PC-9 (cell line): Measurements from ENCODE around the gene PRDX4. TPM values are rescaled to one million over a fixed set of nuclear protein-coding genes. Genes with fewer than 3 reads are reported as not detected.

ENCODE experiments used
- BruUV-seq: library from RNA; stranded (reverse); fragments of 400-500 nt; replicated peaks from 2 replicates; lab custom pipeline; 2021; lab: Mats Ljungman, UMichigan
- CTCF ChIA-PET: fragments of 300-600 bp; sonication (Branson Sonifier 250); formaldehyde crosslinking; loops from one replicate; lab custom pipeline; 2022; ENCODE audit warnings: antibody characterized with exemption; lab: Charles Lee
- POLR2A ChIA-PET: fragments of 300-600 bp; sonication (Branson Sonifier 250); formaldehyde crosslinking; loops from one replicate; lab custom pipeline; 2022; ENCODE audit warnings: antibody characterized with exemption; ENCODE audit not compliant: unreplicated experiment; lab: Charles Lee
- DNase-seq, 2 experiments: peaks; one replicate each; pipeline versions ENCODE4 v3.0.0 to v3.0.0-alpha.2; 2015 to 2022; ENCODE audit warnings: mixed read lengths in 1 of 2
- H2AFZ ChIP-seq: fragments of 200-600 bp; sonication (generic); 2 replicates; pipeline ENCODE4 v1.8.1; 2017; ENCODE audit warnings: antibody characterized with exemption
- H3F3A ChIP-seq: fragments of 200-600 bp; sonication (generic); 2 replicates; pipeline ENCODE4 v1.8.1; 2017; ENCODE audit warnings: antibody characterized with exemption, mild to moderate bottlenecking, low read depth; ENCODE audit not compliant: insufficient read depth
- H3K27ac ChIP-seq: fragments of 200-600 bp; sonication (generic); 2 replicates; pipeline ENCODE4 v1.6.1; 2016; ENCODE audit warnings: mixed run types
- H3K27me3 ChIP-seq: fragments of 200-600 bp; sonication (generic); 2 replicates; pipeline ENCODE4 v1.6.1; 2016; ENCODE audit warnings: low read depth, mixed run types; ENCODE audit not compliant: insufficient read depth
- H3K36me3 ChIP-seq: fragments of 200-600 bp; sonication (generic); 2 replicates; pipeline ENCODE4 v1.6.1; 2016; ENCODE audit warnings: low read depth, mixed run types
- H3K4me1 ChIP-seq: fragments of 200-600 bp; sonication (generic); replicated peaks from 2 replicates; pipeline ENCODE4 v1.6.1; 2016; ENCODE audit warnings: mixed run types; ENCODE audit not compliant: insufficient read depth
- H3K4me2 ChIP-seq: fragments of 200-600 bp; sonication (generic); 2 replicates; pipeline ENCODE4 v1.6.1; 2017; ENCODE audit warnings: mixed run types
- H3K4me3 ChIP-seq: fragments of 200-600 bp; sonication (generic); 2 replicates; pipeline ENCODE4 v1.6.1; 2016; ENCODE audit warnings: mixed run types
- H3K79me2 ChIP-seq: fragments of 200-600 bp; sonication (generic); 2 replicates; pipeline ENCODE4 v1.6.1; 2017; ENCODE audit warnings: low read depth, mixed run types
- H3K9me2 ChIP-seq: fragments of 200-600 bp; sonication (generic); 2 replicates; pipeline ENCODE4 v1.8.1; 2017; ENCODE audit warnings: mild to moderate bottlenecking; ENCODE audit not compliant: insufficient read depth
- H3K9me3 ChIP-seq: fragments of 200-600 bp; sonication (generic); 2 replicates; pipeline ENCODE4 v1.8.1; 2016; ENCODE audit warnings: low read depth; ENCODE audit not compliant: insufficient read depth
- H4K20me1 ChIP-seq: fragments of 200-600 bp; sonication (generic); 2 replicates; pipeline ENCODE4 v1.8.1; 2017; ENCODE audit not compliant: insufficient read depth
- EZH2 ChIP-seq: fragments of 200-600 bp; sonication (generic); IDR thresholded peaks from 2 replicates; pipeline ENCODE4 v1.8.0; 2017; ENCODE audit warnings: antibody characterized with exemption, low read depth
- intact Hi-C: fragments of 100-400 bp; cut with micrococcal nuclease; formaldehyde crosslinking; loops from one replicate; pipeline ENCODE4 v1.10.0; 2022; ENCODE audit not compliant: unreplicated experiment
- total RNA-seq: library from RNA; stranded (reverse); gene quantifications from 2 replicates; pipeline ENCODE4 v1.2.3, GENCODE V29; 2021
- TF ChIP-seq, protein P1 (sequence below): fragments of 200-600 bp; sonication (generic); conservative IDR thresholded peaks from 2 replicates; pipeline ENCODE4 v1.6.1; 2017; ENCODE audit warnings: mixed run types, antibody characterized with exemption, mild to moderate bottlenecking, moderate library complexity

PRDX4 gene
- total RNA-seq, 1 experiment from 2014 or later: 60.6 TPM

DNA sequence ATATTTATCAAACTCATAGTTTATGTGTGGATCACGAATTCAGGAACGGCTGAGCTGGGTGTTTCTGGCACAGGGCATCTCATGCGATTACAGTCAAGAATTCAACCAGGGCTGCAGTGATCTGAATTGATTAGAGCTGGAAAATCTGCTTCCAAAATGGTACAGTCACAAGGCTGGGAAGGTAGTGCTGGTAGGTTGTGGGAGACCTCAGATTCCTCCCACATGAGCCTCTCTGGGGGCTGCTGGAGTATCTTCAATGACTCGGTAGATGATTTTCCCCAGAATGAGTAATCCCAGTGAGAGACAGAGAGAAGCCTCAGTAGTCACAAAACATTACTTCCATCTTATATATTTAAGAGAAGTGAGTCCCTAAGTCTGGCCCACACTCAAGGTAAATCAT, 36.2 kb upstream of the PRDX4 start:
- no peaks in the 10 kb centered on the region for H3K27me3 ChIP-seq
- no peak overlapping the region for H3K4me3 ChIP-seq
- intact Hi-C loops: no loop called here
- ChIA-PET CTCF (no interaction called here), POLR2A (no interaction called here)
- H3K27ac ChIP-seq: no peak overlapping the region
- TF ChIP-seq EZH2: no peak
- TF ChIP-seq, protein P1, sequence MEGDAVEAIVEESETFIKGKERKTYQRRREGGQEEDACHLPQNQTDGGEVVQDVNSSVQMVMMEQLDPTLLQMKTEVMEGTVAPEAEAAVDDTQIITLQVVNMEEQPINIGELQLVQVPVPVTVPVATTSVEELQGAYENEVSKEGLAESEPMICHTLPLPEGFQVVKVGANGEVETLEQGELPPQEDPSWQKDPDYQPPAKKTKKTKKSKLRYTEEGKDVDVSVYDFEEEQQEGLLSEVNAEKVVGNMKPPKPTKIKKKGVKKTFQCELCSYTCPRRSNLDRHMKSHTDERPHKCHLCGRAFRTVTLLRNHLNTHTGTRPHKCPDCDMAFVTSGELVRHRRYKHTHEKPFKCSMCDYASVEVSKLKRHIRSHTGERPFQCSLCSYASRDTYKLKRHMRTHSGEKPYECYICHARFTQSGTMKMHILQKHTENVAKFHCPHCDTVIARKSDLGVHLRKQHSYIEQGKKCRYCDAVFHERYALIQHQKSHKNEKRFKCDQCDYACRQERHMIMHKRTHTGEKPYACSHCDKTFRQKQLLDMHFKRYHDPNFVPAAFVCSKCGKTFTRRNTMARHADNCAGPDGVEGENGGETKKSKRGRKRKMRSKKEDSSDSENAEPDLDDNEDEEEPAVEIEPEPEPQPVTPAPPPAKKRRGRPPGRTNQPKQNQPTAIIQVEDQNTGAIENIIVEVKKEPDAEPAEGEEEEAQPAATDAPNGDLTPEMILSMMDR: no peak
- no peaks in the 10 kb centered on the region for H3K9me2 ChIP-seq
- BruUV-seq: no TSS peak
- H3K4me2 ChIP-seq: no peak overlapping the region
- no peaks in the 10 kb centered on the region for H3F3A ChIP-seq
- H3K36me3 ChIP-seq: no peaks in the 10 kb centered on the region
- no peaks in the 10 kb centered on the region for H3K79me2 ChIP-seq
- H2AFZ ChIP-seq: no peak overlapping the region
- no peaks in the 10 kb centered on the region for H4K20me1 ChIP-seq
- H3K4me1 ChIP-seq: no peaks in the 10 kb centered on the region
- DNase-seq: no peak
- H3K9me3 ChIP-seq: no peaks in the 10 kb centered on the region

DNA sequence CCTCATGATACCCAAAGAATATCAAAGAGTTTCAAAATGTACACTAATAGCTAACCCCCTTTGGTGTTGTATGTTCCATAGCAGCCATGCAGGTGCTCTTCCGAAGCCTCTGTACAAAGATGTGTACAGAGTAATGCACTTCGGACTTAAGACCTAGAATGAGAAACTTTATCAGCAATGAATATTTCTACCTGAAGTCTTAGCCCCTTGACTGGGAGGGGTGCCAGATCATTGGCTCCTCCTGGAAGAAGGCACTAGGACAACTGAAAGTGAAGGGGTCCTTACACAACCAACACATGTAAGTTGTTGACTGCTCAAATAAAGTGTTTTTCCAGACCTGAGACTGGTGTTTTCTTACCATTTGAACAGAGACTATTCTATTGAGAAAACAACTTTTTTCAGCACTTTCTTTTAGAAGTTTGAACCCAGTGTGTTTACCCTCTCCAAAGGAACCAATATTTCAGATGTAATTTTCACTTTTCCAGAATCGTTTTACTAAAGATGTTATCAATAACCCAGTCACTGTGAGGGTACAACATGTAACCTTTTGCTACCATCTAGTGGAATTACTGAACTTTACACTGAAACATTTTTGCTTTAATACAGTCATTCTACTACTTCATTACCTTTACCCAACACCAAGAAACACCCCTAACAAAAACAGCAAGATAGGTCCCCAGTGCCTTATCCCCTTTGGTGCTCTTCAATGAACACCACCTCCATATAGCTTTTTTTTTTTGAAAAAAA, 33.3 kb upstream of the PRDX4 start:
- DNase-seq: no peak
- no peak overlapping the region for H3K4me2 ChIP-seq
- no TSS peak for BruUV-seq
- H3K79me2 ChIP-seq: no peaks in the 10 kb centered on the region
- H3K9me2 ChIP-seq: no peaks in the 10 kb centered on the region
- ChIA-PET CTCF (no interaction called here), POLR2A (no interaction called here)
- H3K4me1 ChIP-seq: no peaks in the 10 kb centered on the region
- H3K36me3 ChIP-seq: no peaks in the 10 kb centered on the region
- intact Hi-C loops: no loop called here
- no peaks in the 10 kb centered on the region for H3F3A ChIP-seq
- TF ChIP-seq, protein P1: peak; percentile 58
- no peak for TF ChIP-seq EZH2
- H3K4me3 ChIP-seq: no peak overlapping the region
- H2AFZ ChIP-seq: no peak overlapping the region
- H3K9me3 ChIP-seq: no peaks in the 10 kb centered on the region
- no peaks in the 10 kb centered on the region for H4K20me1 ChIP-seq
- H3K27ac ChIP-seq: no peak overlapping the region
- H3K27me3 ChIP-seq: no peaks in the 10 kb centered on the region

DNA sequence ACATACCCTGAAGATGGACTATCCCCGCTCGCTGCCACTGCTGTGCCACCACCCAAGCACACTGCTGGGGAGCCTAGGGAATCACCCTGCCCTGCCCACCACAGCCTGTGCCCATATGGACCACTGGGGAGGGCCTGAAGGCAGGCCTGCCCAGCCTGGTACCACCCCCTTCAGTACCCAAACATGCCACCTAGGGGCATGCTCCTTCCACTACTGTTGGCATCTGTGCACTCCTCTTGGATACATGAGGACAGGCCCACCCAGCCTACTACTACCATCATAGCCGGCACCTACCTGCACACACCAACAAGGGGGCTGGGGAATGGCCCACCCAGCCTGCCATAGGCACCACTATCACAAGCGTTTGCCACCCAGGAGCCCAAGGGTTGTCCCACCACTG, 30.1 kb upstream of the PRDX4 start:
- Histone ChIP-seq H3K4me3 (no peak overlapping the region), H3K27ac (no peak overlapping the region), H3K36me3 (no peaks in the 10 kb centered on the region), H3K9me3 (no peaks in the 10 kb centered on the region), H3F3A (no peaks in the 10 kb centered on the region), H3K4me1 (no peaks in the 10 kb centered on the region), H3K27me3 (no peaks in the 10 kb centered on the region), H3K9me2 (no peaks in the 10 kb centered on the region), H3K79me2 (no peaks in the 10 kb centered on the region), H2AFZ (no peak overlapping the region), H3K4me2 (no peak overlapping the region), H4K20me1 (no peaks in the 10 kb centered on the region)
- BruUV-seq: no TSS peak
- POLR2A ChIA-PET: no interaction called here
- no peak for DNase-seq
- CTCF ChIA-PET: no interaction called here
- TF ChIP-seq, protein P1: no peak
- TF ChIP-seq EZH2: no peak
- intact Hi-C loops: no loop called here
